ENCODE measurements around the gene SOCS6.

- no peak for TF ChIP-seq MAX (IDR thresholded peaks at IDR 0.05)
- no peak for TF ChIP-seq FOXA2 (IDR thresholded peaks at IDR 0.05)
- TF ChIP-seq CTCF (IDR thresholded peaks at IDR 0.05; ENCODE audit: low read depth, low read length, missing input control) = no peak
- TF ChIP-seq TAF1 (conservative IDR thresholded peaks at IDR 0.05) = no peak
- TF ChIP-seq RAD21 (IDR thresholded peaks at IDR 0.05) = no peak
- no peak for TF ChIP-seq SP1 (IDR thresholded peaks at IDR 0.05)
- no peak for TF ChIP-seq YY1 (IDR thresholded peaks at IDR 0.05)
- TF ChIP-seq FOXA1 (IDR thresholded peaks at IDR 0.05) = no peak
- no peak for TF ChIP-seq JUND (IDR thresholded peaks at IDR 0.05)
- TF ChIP-seq ZBTB33 (IDR thresholded peaks at IDR 0.05) = no peak
Observed at GRCh38 chr18:70249118-70249517, 39.7 kb upstream of the SOCS6 start.

All from liver (tissue), 3 donors.